Measurements from ENCODE around the gene PPFIA2.

PPFIA2 gene

DNA sequence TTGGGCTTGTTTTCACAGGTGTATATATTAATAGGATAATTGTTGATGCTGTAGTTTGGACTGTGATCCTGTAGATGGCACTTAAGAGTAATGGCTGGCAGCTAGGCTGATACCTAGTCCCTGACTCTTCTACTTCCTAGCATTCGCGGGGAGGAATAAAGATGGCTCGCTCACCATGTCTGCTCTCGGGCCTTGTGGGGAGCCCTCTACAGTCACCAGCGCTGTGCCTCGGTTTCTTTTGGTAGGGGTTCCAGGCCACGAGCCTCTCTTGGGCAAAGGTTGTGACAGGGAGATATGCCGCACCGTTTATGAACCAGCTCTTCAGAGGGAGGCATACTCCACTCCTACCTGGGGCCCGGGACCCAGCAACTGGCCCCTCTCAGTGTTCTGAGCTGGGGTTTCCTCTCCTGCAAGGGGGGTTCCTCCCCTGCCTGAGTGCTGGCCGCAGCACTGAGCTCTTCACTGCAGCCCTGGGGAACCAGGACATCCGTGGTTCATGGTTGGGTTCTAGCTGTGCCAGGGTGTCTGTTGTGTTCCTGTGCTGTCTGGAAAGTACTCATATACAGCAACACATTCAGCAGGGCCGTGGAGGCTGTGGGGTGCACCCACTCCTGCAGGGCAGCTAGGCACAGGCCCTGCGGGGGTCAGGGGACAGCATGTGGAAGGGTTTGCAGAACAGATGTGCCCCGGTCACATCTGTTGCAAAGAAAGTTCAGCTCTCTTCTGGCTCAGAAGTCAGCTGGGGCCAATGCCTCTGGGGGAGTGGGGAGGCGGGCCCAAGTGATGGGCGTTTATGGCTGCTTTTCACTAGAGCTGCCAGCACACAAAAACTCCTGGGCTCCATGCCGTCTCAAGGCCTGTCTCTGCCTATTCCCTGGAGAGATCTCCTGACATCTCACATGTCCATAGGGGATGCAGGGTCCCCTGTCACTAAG is 147.9 kb downstream of the PPFIA2 start:
- ATAC-seq, result peak; percentile 98
- TF ChIP-seq, protein P1, sequence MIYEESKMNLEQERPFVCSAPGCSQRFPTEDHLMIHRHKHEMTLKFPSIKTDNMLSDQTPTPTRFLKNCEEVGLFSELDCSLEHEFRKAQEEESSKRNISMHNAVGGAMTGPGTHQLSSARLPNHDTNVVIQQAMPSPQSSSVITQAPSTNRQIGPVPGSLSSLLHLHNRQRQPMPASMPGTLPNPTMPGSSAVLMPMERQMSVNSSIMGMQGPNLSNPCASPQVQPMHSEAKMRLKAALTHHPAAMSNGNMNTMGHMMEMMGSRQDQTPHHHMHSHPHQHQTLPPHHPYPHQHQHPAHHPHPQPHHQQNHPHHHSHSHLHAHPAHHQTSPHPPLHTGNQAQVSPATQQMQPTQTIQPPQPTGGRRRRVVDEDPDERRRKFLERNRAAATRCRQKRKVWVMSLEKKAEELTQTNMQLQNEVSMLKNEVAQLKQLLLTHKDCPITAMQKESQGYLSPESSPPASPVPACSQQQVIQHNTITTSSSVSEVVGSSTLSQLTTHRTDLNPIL (CRISPR knock-in tag; IDR thresholded peaks at IDR 0.05; ENCODE audit: low read depth), result no peak
- TF ChIP-seq ARNTL (CRISPR knock-in tag; IDR thresholded peaks at IDR 0.05; ENCODE audit: borderline replicate concordance, low read depth) (no peak), OSR1 (CRISPR knock-in tag; IDR thresholded peaks at IDR 0.05) (no peak)

DNA sequence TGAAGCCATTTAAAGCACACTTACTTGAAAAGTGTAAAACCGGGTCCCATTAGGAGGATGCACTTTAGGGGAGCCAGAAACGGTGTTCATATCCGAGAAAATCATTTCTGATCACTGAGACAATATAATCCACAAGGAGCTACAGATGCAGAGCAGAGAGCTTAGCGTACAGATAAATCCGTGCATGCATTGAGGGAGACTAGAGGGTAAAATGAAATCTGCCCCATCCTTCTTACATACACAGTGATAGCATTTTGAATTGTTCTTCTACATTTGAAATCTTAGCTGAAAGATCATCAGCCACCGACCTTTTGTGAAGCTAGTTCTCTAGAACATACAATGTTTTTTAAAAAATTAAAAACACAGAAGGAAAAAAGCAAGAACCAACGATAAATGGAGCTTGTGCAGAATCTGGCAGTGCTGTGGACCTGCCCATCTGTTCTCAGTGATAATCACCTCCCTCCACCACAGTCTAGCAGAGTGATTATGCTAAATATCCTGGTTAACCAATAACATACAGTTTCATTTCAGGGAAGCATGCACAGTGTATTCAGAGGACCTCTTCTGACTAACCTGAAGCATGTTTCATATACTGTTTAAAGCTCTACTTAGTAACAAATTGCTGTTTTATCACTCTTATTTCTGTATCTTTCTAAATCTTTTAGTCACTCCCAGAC is 161.1 kb downstream of the PPFIA2 start:
- TF ChIP-seq SNAI2 (CRISPR knock-in tag; IDR thresholded peaks at IDR 0.05) (no peak), OSR1 (CRISPR knock-in tag; IDR thresholded peaks at IDR 0.05) (no peak), ZNF70 (CRISPR knock-in tag; IDR thresholded peaks at IDR 0.05) (no peak), ZFP3 (CRISPR knock-in tag; IDR thresholded peaks at IDR 0.05) (no peak), ARNTL (CRISPR knock-in tag; IDR thresholded peaks at IDR 0.05; ENCODE audit: borderline replicate concordance, low read depth) (no peak), PPARA (CRISPR knock-in tag; IDR thresholded peaks at IDR 0.05; ENCODE audit: borderline replicate concordance) (no peak), GLIS3 (CRISPR knock-in tag; IDR thresholded peaks at IDR 0.05) (no peak), CSDC2 (CRISPR knock-in tag; IDR thresholded peaks at IDR 0.05) (no peak)
- TF ChIP-seq, protein P2, sequence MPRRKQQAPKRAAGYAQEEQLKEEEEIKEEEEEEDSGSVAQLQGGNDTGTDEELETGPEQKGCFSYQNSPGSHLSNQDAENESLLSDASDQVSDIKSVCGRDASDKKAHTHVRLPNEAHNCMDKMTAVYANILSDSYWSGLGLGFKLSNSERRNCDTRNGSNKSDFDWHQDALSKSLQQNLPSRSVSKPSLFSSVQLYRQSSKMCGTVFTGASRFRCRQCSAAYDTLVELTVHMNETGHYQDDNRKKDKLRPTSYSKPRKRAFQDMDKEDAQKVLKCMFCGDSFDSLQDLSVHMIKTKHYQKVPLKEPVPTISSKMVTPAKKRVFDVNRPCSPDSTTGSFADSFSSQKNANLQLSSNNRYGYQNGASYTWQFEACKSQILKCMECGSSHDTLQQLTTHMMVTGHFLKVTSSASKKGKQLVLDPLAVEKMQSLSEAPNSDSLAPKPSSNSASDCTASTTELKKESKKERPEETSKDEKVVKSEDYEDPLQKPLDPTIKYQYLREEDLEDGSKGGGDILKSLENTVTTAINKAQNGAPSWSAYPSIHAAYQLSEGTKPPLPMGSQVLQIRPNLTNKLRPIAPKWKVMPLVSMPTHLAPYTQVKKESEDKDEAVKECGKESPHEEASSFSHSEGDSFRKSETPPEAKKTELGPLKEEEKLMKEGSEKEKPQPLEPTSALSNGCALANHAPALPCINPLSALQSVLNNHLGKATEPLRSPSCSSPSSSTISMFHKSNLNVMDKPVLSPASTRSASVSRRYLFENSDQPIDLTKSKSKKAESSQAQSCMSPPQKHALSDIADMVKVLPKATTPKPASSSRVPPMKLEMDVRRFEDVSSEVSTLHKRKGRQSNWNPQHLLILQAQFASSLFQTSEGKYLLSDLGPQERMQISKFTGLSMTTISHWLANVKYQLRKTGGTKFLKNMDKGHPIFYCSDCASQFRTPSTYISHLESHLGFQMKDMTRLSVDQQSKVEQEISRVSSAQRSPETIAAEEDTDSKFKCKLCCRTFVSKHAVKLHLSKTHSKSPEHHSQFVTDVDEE (CRISPR knock-in tag; IDR thresholded peaks at IDR 0.05), result no peak
- TF ChIP-seq, protein P3, sequence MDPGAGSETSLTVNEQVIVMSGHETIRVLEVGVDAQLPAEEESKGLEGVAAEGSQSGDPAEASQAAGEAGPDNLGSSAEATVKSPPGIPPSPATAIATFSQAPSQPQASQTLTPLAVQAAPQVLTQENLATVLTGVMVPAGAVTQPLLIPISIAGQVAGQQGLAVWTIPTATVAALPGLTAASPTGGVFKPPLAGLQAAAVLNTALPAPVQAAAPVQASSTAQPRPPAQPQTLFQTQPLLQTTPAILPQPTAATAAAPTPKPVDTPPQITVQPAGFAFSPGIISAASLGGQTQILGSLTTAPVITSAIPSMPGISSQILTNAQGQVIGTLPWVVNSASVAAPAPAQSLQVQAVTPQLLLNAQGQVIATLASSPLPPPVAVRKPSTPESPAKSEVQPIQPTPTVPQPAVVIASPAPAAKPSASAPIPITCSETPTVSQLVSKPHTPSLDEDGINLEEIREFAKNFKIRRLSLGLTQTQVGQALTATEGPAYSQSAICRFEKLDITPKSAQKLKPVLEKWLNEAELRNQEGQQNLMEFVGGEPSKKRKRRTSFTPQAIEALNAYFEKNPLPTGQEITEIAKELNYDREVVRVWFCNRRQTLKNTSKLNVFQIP (CRISPR knock-in tag; IDR thresholded peaks at IDR 0.05; ENCODE audit: borderline replicate concordance, low read depth), result no peak
- TF ChIP-seq, protein P1 (CRISPR knock-in tag; IDR thresholded peaks at IDR 0.05; ENCODE audit: low read depth), result no peak
- TF ChIP-seq, protein P4, sequence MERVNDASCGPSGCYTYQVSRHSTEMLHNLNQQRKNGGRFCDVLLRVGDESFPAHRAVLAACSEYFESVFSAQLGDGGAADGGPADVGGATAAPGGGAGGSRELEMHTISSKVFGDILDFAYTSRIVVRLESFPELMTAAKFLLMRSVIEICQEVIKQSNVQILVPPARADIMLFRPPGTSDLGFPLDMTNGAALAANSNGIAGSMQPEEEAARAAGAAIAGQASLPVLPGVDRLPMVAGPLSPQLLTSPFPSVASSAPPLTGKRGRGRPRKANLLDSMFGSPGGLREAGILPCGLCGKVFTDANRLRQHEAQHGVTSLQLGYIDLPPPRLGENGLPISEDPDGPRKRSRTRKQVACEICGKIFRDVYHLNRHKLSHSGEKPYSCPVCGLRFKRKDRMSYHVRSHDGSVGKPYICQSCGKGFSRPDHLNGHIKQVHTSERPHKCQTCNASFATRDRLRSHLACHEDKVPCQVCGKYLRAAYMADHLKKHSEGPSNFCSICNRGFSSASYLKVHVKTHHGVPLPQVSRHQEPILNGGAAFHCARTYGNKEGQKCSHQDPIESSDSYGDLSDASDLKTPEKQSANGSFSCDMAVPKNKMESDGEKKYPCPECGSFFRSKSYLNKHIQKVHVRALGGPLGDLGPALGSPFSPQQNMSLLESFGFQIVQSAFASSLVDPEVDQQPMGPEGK (CRISPR knock-in tag; IDR thresholded peaks at IDR 0.05; ENCODE audit: borderline replicate concordance), result no peak
- ATAC-seq, result no peak

DNA sequence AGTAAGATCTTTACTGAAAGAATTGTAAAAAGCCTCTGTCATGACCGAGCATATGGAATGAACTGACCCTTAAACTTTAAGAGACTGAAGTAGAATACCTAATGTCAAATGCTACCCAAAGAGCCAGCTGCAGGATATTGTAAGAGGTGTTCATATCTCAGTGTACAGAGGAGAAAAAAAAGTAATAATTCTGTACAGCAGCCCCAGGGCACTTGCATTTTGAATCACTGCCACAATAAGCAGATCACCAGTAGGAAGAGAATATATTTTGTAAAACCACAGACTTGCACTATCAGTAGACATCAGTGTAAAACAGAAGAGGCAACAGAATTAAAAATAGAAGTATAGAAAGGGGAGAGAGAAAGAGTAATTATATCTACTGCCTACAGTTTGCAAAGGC is 162.6 kb downstream of the PPFIA2 start:
- ATAC-seq, result no peak
- TF ChIP-seq, protein P2 (CRISPR knock-in tag; IDR thresholded peaks at IDR 0.05), result no peak
- TF ChIP-seq ARNTL (CRISPR knock-in tag; IDR thresholded peaks at IDR 0.05; ENCODE audit: borderline replicate concordance, low read depth) (no peak), CSDC2 (CRISPR knock-in tag; IDR thresholded peaks at IDR 0.05) (no peak), TOX (CRISPR knock-in tag; IDR thresholded peaks at IDR 0.05; ENCODE audit: borderline replicate concordance) (no peak), GLIS3 (CRISPR knock-in tag; IDR thresholded peaks at IDR 0.05) (no peak), ZFP3 (CRISPR knock-in tag; IDR thresholded peaks at IDR 0.05) (no peak), OSR1 (CRISPR knock-in tag; IDR thresholded peaks at IDR 0.05) (no peak)
- TF ChIP-seq, protein P4 (CRISPR knock-in tag; IDR thresholded peaks at IDR 0.05; ENCODE audit: borderline replicate concordance), result no peak
- TF ChIP-seq, protein P5, sequence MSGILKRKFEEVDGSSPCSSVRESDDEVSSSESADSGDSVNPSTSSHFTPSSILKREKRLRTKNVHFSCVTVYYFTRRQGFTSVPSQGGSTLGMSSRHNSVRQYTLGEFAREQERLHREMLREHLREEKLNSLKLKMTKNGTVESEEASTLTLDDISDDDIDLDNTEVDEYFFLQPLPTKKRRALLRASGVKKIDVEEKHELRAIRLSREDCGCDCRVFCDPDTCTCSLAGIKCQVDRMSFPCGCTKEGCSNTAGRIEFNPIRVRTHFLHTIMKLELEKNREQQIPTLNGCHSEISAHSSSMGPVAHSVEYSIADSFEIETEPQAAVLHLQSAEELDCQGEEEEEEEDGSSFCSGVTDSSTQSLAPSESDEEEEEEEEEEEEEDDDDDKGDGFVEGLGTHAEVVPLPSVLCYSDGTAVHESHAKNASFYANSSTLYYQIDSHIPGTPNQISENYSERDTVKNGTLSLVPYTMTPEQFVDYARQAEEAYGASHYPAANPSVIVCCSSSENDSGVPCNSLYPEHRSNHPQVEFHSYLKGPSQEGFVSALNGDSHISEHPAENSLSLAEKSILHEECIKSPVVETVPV (CRISPR knock-in tag; IDR thresholded peaks at IDR 0.05), result no peak
- TF ChIP-seq, protein P1 (CRISPR knock-in tag; IDR thresholded peaks at IDR 0.05; ENCODE audit: low read depth), result no peak
